Measurements from ENCODE around the gene BSN.

BSN gene

DNA sequence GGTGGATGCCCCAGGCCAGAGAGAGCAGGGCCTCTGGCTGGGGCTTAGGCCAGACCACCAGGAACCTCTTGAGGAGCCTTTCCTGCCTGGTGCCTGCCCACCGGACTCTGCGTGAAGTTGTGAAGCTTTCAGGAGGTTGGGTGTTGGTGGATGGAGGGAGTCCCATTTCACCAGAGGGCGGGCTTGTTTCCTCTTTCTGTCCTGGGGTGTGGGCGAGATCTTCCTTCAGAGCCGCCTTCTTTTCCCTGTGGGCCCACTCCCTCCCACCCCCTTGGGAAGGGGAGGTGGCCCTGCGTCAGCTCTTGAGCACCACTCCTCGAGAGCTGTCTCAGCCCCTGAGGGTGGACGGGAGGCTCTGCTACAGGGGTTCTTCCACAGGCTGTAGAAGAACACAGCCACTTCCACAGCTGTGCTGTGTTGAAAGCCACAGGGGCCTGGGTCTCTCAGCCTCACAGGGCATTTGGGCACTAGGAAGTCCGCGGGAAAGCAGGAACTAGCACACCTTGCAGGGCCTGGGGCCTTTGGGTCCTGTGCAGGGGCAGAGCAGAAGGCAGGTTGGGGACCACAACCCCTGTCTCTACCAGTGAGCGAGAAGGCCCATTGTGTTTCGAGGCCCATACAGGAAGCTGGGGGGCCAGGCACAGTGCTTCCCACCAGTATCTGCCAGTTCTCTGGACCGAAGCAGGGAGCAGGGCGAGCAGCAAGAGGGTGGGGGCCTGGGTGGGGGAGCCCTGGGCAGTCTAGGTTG is 163.1 kb downstream of the BSN start:
- no peak for TF ChIP-seq CTCF (conservative IDR thresholded peaks at IDR 0.05; ENCODE audit: control insufficient read depth, insufficient read depth, low read depth, low read length)
- DNase-seq (ENCODE audit: low read depth): no peak

DNA sequence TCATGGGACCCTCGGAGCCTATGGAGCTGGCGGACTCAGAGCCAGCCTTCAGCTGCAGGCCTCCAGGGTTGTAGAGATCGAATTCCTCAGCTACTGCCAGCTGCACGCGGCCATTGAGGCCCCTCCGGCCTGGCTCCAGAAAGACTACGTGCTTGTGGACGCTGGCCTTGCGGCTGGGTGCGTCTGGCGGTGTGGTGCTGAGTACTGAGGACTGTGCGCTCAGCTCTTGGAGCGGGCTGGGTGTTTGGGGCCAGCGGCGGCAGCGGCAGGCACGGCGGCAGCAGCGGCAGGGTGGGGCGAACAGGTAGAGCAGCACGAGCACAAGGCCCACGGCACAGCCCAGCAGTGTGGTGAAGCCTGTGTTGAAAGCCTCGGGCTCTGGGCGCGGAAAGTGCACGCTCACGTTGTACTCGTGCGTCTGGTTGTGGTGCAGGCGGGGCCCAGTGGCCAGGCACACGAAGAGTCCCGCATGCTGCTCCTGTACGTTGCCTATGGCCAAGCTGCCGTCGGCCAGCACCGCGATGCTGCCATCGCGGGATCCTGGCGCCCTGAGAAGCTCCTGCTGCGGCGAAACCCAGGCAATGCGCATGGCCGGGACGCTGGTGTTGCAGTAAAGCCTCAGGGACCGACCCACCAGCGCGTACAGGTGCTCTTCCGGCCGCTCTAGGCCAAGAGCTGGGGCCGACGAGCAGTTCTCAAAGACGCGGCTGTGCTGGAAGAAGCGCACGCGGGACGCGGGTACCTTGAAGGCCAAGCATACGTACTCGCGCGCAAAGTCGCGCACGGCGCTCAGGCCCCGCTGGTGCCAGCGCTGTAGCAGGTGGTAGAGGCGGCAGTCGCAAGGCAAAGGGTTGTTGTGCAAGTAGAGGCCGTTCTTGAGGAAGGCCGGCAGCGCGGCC is 163.9 kb downstream of the BSN start:
- DNase-seq (ENCODE audit: low read depth): no peak
- H3K4me3 ChIP-seq (ENCODE audit: control insufficient read depth, low read depth, low read length): no peak overlapping the region
- TF ChIP-seq CTCF (conservative IDR thresholded peaks at IDR 0.05; ENCODE audit: control insufficient read depth, insufficient read depth, low read depth, low read length): no peak

More for the DNA sequence above, 163.1 kb downstream of the BSN start:
- no peak overlapping the region for H3K4me3 ChIP-seq (ENCODE audit: control insufficient read depth, low read depth, low read length)

GRCh38 chr3:49718858-49719213 is 164.6 kb downstream of the BSN start:
- no peak for DNase-seq (ENCODE audit: low read depth)
- no peak for TF ChIP-seq CTCF (conservative IDR thresholded peaks at IDR 0.05; ENCODE audit: control insufficient read depth, insufficient read depth, low read depth, low read length)
- peak overlapping the region; percentile 46 for H3K4me3 ChIP-seq (ENCODE audit: control insufficient read depth, low read depth, low read length)

- peak; percentile 89 for DNase-seq (ENCODE audit: low read depth)
- TF ChIP-seq CTCF (conservative IDR thresholded peaks at IDR 0.05; ENCODE audit: control insufficient read depth, insufficient read depth, low read depth, low read length): peak; percentile 39
These were observed 165.1 kb downstream of the BSN start, which contains the start of gene AMIGO3 for GRCh38 chr3:49719214-49719884. Gene AMIGO3, minus strand, starts transcription at chr3:49719684. Its CDS starts 219 bp downstream, at chr3:49719465.

More at GRCh38 chr3:49719214-49719884, 165.1 kb downstream of the BSN start, which contains the start of gene AMIGO3:
- peak within 1 kb of the TSS; percentile 46 for H3K4me3 ChIP-seq (ENCODE audit: control insufficient read depth, low read depth, low read length)

Measured in fibroblast of mammary gland (primary cell).